SHP77 (cell line): Measurements from ENCODE around the gene SRMS.

ENCODE experiments used
- DNase-seq, 2 experiments: peaks; one replicate each; lab custom pipeline; 2025; lab: John Stamatoyannopoulos, UW

The SRMS gene

GRCh38 chr20:63501818-63502670, 45.5 kb downstream of the SRMS start:
- peak; percentile 90 to 93 for DNase-seq

GRCh38 chr20:63500902-63501817, 46.4 kb downstream of the SRMS start:
- no peak for DNase-seq

DNA sequence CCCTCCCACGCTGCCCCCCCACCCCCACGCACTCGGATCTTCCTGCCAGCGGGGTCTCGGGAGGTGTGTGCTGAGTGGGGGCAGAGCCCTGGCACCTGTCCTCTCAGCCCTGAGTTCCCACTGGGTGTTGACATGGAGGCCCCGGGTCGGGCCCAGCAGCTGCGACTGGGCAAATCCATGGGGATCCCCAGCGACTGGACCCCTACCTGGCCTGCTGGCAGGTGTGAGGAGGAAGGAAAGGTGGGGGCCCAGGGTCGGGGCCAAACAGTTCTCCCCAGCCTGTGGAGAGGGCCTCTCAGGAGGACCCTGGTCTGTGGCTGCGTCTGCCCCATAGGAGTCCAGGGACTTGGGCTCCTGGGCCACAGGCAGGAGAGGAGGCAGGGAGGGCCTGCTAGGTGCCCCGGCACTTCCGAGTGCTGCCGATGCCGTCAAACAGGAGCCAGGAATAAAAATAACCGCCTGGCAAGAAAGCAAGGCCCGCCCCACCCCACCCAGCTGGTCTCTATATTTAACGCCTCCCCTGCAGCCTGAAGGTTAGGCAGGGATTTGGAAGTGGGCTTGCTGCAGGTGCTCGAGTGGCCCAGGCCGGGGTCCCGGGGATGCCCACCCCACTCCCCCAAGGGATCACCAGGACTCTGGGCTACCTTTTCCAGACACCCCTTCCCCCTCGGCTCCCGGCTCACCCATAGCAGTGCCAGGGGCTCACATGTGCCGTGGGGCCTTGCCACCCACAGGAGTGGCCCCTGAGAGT, 47.2 kb downstream of the SRMS start:
- DNase-seq = no peak

- no peak for DNase-seq
Measured at GRCh38 chr20:63499338-63499969, 48.1 kb downstream of the SRMS start.

DNA sequence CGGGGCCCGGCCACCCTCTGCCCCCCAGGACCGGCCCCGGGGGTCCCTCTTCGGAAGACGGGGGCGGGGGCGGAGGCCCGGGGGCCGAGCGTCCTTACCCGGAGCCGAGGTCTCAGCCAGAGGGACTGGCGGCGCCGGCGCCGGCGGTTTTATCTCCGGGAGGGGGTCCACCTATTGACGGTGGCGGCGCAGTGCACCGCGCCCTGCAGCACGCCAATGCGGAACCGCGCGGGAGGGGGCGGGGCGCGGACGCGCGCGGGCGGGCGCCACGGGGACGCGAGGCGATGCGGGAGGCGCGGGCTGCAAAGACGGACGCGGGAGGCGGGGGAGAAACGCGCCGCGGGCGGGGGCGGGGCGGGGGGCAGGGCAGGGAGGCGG, 48.6 kb downstream of the SRMS start, which contains the start of gene EEF1A2:
EEF1A2 (minus strand) TSS at position 124 of the 378 bp plus-strand sequence. CDS start 1,320 bp downstream, outside the sequence.
- no peak for DNase-seq

DNA sequence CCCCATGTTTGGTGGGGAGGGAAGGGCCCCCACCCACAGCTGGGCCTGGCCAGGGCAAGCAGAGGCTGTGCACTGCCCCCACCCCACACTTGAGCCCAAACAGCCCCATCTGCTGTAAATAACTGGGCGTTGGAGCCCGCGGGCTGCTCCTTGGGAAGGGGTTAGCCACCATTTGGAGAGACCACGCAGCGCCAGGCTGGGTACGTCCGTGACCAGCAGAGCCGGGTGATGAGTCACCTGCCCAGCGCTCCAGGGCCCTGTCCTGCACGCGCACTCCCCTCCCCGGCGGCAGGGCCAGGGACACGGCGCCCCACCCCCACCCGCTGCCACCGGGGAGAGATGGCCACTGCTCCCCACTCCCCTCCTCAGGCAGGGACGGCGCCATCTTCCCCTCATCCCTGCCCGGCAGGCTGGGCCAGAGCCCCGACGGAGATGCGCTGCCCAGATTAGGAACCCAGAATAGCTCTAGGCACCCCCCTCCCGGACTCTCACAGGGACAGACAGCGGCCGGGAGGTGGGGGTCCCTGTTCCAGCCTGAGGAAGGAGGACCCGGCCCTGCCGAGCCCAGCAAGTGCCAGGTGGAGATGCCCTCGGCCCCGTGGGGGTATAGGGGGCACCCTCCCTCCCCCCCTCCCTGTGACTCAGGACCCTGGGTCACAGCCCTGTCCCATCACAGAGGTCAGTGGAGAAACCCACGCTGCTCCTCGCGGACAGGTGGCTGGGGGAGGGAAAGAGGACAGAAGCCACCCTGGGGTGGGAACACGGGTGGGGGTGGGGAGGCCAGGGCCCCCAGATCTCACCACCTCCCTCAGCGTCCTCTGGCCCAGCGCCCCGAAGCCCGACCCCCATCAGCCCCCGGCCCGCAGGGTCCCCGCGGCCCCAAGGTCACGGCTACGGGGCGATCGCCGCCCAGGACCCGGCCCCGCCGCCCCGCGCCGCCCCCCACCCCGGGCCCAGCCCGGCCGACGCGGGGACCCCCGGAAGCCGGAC, 49.3 kb downstream of the SRMS start:
- DNase-seq = peak in 1 of 2 experiments; percentile 37

DNA sequence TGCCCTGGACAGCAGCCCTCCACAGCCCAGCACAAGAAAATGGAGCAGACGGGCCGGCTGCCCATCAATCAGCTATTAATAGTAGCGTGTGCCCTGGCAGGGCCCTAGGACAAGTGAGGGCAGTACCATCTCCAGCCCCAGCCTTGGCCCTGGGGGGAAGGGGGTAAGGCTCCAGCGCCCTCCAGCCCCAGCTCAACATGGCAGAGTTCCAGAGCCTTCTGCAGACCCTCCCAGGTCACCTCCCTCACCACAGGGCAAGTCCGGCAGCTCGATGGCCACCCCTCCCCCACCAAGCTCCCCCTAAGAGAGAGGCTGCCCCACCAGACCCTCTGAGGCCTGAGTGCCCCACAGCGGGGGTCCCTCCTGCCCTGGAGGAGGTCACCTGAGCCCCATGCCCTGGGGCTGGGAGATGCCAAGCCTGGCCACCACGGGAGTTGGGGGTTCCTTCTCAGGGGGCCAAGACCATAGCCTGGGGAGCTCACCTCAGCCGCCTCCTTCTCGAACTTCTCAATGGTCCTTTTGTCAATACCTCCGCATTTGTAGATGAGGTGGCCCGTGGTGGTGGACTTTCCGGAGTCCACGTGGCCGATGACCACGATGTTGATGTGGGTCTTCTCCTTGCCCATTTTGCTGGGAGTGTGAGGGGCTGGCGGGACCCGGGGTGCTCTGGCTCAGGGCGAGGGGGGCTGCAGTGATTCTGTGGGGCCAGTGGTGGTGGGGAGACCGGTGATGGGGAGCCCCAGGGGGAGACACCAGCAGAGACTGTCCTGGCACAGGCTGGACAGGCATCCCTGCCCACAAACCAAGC, 50.2 kb downstream of the SRMS start:
- no peak for DNase-seq

DNA sequence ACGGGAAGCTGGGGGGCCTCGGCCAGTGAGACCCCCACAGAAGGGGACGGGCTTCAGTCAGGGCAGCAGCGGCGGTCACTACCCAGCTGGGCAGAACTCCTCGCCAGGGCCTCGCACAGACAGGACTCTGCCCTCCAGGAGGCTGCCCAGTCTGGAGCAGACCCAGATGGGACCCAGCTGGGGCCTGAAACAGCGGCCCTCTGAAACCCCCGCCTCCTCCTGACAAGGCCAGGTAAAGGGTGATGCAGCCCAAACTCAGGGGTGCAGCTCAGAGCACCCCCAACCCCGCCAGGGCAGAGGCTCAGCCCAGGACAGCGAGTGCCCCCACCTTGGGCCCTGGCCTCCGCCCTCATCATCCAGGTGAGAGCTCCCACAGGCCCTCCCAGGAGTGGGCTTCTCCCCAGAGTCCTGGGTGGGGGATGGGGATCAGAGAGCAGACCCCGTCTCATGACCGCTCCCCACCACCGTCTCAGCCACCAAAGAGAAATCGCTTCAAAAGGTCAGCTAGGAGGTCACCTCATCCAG, 50.9 kb downstream of the SRMS start:
- no peak for DNase-seq

- DNase-seq = peak; percentile 71 to 82
Measured at GRCh38 chr20:63495741-63496595, 51.6 kb downstream of the SRMS start.

GRCh38 chr20:63495167-63495720, 52.3 kb downstream of the SRMS start:
- no peak for DNase-seq

DNA sequence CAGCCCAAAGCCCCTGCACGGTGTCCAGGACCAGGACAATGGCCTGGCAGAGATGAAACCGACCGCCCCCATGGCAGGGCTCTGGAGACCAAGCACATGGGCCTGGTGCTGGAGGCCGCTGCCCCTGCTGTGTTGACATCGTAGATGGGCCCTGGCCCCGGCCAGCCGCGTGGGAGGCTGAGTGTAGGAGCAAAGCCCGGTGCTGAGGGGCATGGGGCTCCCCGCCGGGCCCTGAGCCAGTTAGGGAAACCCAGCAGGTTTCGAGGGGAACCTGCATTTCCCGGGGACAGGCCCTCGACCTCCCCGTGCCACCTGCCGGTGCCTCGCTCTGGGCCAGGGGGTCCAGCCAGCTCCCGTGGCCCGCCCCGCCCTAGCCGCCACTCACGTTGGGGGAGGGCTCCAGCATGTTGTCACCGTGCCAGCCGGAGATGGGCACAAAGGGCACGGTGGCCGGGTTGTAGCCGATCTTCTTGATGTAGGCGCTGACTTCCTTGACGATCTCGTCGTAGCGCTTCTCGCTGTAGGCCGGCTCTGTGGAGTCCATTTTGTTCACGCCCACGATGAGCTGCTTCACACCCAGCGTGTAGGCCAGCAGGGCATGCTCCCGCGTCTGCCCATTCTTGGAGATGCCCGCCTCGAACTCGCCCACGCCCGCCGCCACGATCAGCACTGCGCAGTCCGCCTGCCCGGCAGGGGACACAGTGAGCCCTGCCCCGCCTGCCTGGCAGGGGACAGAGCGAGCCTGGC, 53.0 kb downstream of the SRMS start:
- DNase-seq = no peak

GRCh38 chr20:63494084-63494419, 53.5 kb downstream of the SRMS start:
- DNase-seq = no peak

DNA sequence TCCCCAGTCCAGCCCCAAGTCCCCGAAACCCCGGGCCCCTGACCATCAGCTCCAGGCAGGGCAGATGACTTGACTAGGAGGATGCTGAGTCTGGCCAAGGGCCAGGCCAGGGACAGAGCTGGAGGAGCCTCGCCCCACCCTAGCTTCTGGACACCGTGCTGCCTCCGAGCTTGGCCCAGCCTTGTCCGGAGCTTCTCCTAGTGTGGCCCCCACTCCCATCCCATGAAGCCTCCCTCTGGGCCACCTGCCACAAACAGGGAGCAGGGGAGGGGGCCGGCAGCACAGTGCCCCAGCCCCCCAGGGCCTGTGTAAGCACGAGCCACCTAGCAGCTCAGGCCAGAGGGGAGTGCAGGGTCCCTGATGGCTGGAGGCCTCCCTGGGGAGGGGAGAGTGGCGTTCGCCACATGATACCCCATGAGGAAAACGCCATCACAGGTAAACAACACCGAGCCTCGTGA, 54.0 kb downstream of the SRMS start:
- no peak for DNase-seq

- DNase-seq = no peak
Measured at GRCh38 chr20:63492982-63493381, 54.6 kb downstream of the SRMS start.

DNA sequence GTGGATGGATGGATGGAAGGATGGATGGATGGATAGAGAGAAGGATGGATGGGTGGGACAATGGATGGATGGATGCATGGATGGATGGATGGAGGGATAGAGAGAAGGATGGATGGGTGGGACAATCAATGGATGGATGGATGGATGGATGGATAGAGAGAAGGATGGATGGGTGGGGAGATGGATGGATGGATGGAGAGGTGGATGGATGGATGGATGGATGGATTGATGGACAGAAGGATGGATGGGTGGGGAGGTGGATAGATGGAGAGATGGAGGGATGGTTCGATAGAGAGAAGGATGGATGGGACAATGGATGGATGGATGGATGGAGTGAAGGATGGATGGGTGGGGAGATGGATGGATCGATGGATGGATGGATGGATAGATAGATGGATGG, 55.0 kb downstream of the SRMS start:
- no peak for DNase-seq

GRCh38 chr20:63491635-63492230, 55.8 kb downstream of the SRMS start:
- DNase-seq = no peak

DNA sequence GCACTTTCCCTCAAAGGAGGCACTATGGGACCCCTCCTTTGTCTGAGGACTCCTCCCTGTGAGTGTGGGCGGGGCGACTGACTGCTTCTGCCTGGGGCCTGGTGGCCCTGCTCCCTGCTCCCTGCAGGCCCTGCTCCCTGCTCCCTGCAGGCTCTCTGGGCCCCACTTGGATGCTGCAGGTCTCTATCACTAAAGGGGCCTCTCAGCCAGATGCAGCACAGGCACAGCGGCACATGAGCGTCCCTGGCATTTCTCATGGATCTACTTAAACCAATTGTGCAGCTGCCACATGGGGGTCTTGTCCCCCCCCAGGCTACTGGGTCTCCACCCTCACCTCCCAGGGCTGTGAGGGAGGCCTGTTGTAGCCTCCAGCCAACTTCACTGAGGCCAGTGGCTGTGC, 56.5 kb downstream of the SRMS start:
- no peak for DNase-seq
